CD4-positive, alpha-beta T cell treated with Interleukin-15 for 4 hours (primary cell): ENCODE results near the gene TRANK1.

ENCODE experiments used
- DNase-seq: peaks from one replicate; pipeline ENCODE4 v3.0.0-alpha.2; 2020; ENCODE audit warnings: low spot score

Gene TRANK1

GRCh38 chr3:36800533-36801116 is 144.2 kb downstream of the TRANK1 start:
- DNase-seq, result no peak

GRCh38 chr3:36796881-36797280 is 148.0 kb downstream of the TRANK1 start:
- no peak for DNase-seq

- DNase-seq, result no peak
Measured at GRCh38 chr3:36796161-36796560, 148.7 kb downstream of the TRANK1 start.

- no peak for DNase-seq
Measured at GRCh38 chr3:36795622-36796021, 149.2 kb downstream of the TRANK1 start.

GRCh38 chr3:36792342-36792741 is 152.5 kb downstream of the TRANK1 start:
- peak; percentile 2 for DNase-seq

GRCh38 chr3:36790765-36791164 is 154.1 kb downstream of the TRANK1 start:
- no peak for DNase-seq

- DNase-seq, result no peak
Measured at GRCh38 chr3:36786921-36787890, 157.6 kb downstream of the TRANK1 start.

GRCh38 chr3:36784138-36784635 is 160.7 kb downstream of the TRANK1 start:
- no peak for DNase-seq

GRCh38 chr3:36777424-36778218 is 167.2 kb downstream of the TRANK1 start:
- no peak for DNase-seq
